Activated CD8-positive, alpha-beta memory T cell treated with anti-CD3 and anti-CD28 coated beads, Interleukin-2, amount 50 U/mL, for 24 hours (primary cell): ENCODE results near the gene NOSIP.

Source experiments
- DNase-seq: peaks from one replicate; pipeline ENCODE4 v3.0.0-alpha.2; 2020; ENCODE audit errors: extremely low read depth

NOSIP gene

DNA sequence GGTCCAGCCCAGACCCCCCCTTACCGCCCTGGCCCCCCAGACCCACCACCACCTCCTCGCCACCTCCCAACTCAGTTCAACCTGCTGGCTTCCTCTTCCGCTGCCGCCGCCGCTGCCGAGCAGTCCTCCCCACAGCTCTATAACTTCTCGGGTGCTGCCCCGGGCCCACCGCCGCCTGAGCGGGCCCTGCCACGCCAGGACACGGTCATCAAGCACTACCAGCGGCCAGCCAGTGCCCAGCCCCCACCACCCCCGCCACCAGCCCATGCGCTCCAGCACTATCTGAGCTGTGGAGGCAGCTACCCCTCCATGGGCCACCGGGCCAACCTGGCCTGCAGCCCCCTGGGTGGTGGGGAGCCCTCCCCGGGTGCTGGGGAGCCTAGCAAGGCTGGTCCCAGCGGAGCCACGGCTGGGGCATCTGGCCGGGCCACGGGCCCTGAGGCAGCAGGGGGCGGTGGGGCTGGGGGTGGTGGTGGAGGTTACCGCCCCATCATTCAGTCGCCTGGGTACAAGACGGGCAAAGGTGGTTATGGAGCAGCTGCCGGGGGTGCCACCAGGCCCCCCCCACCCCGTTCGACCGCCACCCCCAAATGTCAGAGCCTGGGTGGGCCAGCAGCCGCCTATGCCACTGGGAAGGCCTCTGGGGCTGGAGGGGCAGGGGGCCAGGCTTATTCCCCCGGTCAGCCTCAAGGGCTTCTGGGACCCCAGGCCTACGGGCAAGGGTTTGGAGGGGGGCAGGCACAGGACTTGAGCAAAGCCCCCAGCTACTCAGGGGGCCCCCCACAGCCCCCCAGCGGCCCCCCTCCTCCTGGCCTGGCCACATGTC, 14.8 kb upstream of the NOSIP start:
- DNase-seq = no peak

DNA sequence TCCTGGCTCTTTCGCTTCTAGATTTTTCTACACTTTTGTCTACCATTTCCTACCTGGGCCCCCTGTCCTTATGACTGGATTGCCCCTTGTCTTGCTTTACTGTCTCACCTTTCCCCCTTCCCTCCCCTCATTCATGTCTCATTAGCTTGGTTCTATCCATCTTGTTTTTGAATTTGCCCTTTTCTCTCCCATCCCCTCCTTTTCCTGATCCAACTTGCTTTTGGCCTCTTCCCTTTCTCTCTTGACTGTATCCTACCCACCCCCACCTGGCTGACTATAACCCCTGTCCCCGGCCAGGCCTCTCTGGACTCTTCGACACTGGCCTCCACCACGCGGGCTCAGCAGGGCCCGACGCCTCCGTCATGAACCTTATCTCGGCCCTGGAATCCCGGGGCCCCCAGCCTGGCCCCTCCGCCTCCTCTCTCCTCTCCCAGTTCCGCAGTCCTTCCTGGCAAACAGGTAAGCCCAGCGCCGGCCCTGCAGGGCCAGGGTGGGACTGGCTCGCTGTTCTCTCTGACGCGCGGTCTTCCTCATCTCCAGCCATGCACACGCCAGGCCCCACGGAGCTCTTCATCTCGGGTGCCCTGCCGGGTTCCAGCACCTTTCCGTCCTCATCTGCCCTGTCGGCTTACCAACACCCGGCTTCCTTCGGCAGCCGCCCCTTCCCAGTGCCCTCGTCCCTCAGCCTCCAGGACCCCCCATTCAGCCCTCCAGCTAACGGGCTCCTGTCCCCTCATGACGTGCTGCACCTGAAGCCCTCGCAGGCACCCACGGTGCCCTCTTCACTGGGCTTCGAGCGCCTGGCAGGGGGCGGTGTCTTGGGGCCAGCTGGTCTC, 14.0 kb upstream of the NOSIP start:
- DNase-seq = no peak

DNA sequence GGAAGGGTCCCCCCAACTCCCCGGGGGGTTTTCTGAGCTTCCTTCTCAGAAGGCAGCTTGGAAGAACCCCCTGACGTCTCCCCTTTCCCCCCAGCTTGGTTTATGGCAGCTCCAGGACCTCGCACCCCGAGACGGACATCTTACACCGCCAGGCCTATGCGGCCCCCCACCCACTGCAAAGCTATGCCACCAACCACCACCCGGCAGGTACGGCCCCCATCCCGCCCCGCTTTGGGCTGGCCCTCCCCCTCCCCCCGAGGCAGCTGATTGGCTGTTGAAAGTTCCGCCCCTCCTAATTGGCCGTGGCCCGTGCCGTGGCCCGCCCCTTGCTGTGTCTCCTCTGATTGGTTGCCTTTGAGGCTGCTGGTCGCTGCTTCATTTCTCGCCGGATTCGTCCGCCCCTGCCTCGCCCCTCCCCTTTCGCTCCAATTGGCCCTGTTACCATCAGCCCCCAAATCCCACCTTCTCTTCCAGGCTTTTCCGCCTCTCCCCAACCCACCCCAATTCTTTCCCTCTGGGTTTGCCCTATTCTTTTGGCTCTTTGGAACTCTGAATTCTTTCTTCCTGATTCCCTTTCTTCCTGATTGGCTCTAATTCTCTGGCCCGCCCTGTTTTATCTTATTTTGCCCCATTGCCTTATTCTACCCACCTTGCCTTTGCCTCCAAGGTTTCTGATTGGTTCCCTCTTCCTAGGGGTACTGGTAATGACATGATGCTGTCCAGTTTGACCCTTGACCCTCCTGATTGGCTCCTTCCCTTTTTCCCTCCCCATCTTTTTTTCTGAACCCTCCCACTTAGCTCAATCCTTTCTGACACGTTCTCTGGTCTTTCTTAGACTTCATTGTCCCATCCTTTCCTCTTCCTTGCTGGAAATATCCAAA, 13.1 kb upstream of the NOSIP start:
- DNase-seq = peak; percentile 80

- no peak for DNase-seq
These were observed 12.3 kb upstream of the NOSIP start for GRCh38 chr19:49592486-49593232.

GRCh38 chr19:49591731-49592485, 11.6 kb upstream of the NOSIP start:
- DNase-seq = no peak

DNA sequence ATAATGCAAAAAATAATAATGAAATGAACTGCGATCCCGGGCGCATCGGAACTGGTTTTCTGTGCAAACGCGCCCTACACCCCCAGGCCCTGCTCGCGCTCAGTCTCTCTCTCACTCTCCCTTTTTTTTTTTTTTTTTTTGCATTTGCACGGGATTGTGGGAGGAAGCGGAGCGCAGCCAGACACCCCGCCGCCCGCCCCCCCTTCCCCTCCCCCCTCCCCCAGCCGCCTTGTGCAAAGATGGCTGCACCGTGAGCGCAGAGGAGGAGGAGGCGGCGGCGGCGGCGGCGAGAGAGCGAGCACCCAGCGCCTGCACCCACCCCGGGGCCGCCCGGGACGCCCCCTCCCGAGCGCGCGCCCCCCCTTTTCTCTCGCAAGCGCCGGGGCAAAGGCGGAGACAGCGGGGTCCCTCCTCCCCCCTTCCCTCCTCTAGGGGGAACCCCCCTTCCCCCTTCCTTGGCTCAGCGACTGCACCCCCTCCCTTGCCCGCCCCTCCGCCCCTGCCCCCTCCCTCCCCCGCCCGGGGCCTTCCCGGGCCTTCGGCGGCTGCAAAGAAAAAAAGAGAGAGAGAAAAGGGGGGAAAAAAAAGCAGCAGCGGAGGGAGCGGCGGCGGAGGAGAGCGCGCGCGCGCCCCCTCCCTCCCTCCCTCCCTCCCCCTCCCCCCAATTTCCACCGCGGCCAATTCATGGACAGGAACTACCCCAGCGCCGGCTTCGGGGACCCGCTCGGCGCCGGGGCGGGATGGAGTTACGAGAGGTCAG, 10.8 kb upstream of the NOSIP start, which contains the start of gene PRR12:
TSS of gene PRR12 (plus strand) at position 212 of the 760 bp plus-strand sequence. CDS start at position 685, 473 bp downstream.
- DNase-seq = no peak

DNA sequence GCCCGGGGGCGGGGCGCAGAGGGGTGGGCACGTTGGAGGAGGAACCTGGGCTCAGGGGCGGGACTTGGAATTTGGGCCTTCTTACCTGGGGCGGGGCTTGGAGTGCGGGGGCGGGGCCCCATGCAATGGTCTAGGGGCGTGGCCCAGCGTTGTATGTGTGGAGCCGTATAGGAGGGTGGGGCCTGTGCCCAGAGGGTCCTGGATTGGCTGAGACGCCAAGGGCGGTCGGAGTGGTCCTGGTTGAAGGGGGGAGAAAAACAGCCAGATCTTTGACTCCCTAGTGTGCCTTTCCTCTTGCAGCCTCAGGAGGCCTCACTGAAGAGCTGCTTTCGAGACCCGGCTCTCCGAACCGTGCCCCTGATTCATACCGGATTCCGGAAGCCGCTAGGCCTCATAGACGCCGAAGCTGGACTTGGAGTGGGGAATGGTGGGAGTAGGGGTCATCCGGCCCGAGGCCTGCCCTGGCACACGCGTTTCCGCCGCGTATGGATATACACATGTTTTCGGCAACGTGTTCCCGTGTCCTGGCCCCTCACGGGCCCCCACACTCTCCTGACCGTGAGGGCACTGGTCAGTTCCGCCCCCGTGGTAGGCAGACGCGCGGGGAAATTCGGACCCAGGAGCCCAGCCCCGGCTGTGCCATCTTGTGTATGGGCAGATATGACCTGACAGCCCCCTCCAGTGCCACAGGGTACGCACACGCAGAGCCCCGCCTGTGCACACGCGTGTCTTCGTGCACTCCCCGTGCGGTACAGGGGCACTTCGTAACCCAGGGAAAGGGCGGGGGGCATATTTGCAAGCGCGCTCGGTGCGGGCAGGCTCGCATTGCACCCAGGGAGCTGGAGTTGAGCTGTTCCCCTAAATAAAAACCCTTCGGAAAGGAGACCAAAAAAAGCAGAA, 10.0 kb upstream of the NOSIP start:
- peak; percentile 82 for DNase-seq

GRCh38 chr19:49589502-49589905, 9.1 kb upstream of the NOSIP start:
- DNase-seq = no peak

GRCh38 chr19:49588365-49589122, 8.2 kb upstream of the NOSIP start:
- no peak for DNase-seq

- no peak for DNase-seq
These were observed 6.9 kb upstream of the NOSIP start for GRCh38 chr19:49587227-49587626.

- DNase-seq = no peak
These were observed 4.7 kb upstream of the NOSIP start for GRCh38 chr19:49585023-49585422.

- no peak for DNase-seq
These were observed 2.9 kb upstream of the NOSIP start for GRCh38 chr19:49583239-49583638.

- DNase-seq = no peak
These were observed 702 bp upstream of the NOSIP start, which contains the start of gene PRRG2 for GRCh38 chr19:49581007-49581508. Gene PRRG2, plus strand, starts transcription at chr19:49581316. Its CDS starts 1,904 bp downstream, at chr19:49583220.

GRCh38 chr19:49579947-49580263, 451 bp downstream of the NOSIP start:
- DNase-seq = no peak

- no peak for DNase-seq
These were observed 1.2 kb downstream of the NOSIP start for GRCh38 chr19:49579193-49579592.

DNA sequence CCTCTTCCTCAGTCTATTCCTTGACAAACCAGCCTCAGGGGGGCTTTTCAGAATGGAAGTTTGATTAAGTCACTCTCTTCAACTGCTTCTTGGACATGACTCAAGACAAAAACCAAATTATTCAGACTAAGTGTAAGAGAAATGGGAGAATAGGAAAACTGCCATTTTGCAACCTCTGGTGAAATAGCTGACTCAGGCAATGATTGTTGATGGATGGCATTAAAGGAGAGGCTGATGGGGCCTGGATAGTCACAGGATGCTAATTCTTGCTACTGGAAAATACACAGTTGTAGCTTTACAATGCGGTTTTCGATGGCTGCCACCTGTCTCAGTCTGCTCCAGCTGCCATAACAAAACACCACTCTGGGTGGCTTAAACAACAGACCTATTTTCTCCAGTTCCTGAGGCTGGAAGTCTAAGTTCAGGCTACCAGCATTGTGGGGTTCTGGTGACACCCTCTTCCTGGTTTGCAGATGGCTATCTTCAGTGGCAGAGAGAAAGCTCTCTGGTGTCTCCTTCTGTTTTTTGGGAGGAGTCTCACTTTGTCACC, 6.1 kb downstream of the NOSIP start:
- DNase-seq = no peak

DNA sequence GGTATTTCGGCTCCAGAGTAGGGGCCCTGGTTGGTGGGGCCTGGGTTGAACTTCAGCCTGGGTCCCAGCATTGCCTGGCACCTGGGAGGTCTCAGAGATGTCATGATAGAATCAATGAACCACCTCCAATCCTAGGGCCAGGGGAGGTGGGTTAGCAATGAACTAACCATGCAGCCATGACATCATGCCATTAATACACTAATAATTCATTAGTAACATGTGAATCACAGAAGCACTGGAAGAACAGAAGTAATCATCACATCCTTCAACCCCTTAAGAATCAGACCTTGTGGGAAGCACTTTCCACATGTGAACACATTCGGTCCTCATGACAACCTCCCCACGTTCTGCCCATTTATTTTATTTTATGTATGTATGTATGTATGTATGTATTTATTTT, 6.9 kb downstream of the NOSIP start:
- DNase-seq = no peak
